DMS53 treated with DMSO at 0.1 percent for 48 hours (cell line): ENCODE measurements around the gene HHLA2.

ENCODE experiments used
- DNase-seq: peaks from one replicate; lab custom pipeline; 2025; ENCODE audit not compliant: unreplicated experiment; lab: John Stamatoyannopoulos, UW

HHLA2 gene

DNA sequence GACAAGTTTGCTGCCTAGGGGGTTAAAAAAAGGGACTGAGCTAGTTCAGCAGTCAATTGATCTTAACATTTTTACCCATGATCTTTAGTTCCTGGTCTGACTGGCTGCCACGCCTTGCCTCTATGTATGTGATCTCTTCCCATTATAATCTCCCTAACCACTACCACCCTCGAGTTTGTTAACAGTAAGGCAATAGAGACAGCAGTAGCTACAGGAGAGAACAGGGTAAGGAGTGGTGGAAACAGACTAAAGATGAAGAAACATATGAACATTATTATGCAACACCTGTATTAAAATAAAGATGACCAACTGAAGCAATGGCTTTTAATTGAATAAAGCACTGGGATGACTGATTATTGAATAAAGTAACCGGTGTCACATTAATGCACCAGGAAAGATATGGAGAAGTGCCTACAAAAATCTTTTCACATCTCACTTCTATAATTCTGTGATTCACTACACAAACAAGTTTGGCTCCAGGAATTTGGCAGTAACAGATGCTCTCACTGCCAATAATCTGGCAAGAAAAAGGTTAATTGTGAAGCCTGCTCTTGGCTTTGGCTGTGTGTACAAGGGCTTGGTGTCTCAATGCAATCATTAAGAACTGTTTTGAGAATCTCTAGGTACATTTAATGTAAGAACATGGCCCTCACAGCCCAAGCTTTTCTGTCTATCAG, 95.7 kb downstream of the HHLA2 start:
- DNase-seq, result no peak

GRCh38 chr3:108393128-108393900, 97.0 kb downstream of the HHLA2 start:
- no peak for DNase-seq

- no peak for DNase-seq
Measured at GRCh38 chr3:108394016-108394415, 97.7 kb downstream of the HHLA2 start.

DNA sequence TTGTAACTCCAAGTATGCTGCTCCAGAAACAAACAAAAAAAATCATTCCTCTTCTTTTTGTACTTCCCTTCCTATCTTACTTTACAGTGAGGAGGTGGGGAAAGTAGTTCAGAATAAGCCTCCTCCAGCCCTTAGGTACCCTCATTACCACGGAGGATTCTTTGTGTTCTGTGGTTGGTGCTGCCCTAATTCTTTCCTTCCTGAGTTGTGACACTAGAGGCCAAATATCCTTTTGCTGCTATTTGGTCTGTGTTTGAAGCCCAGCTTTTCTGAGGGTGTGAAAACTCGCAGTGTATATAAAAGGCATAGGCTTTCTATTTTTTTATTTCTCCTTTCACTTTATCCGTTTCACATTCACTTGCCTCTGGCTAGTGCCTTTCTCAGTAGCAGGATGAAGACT, 98.2 kb downstream of the HHLA2 start:
- DNase-seq, result no peak

DNA sequence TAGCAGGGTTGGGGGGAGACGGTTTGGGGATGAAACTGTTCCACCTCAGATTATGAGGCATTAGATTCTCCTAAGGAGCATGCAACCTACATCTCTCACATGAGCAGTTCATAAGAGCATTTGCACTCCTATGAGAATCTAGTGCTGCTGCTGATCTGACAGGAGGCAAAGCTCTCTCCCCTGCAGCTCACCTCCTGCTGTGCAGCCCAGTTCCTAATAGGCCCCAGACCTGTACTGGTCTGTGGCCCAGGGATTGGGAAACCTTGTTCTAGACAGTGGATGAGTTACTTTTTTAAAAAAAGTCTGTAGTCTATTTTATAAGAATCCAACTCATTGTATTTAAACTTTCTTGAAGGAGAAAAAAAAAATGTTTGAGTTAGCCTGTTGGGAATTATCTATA, 100.0 kb downstream of the HHLA2 start:
- DNase-seq, result no peak

- no peak for DNase-seq
Measured at GRCh38 chr3:108398510-108398909, 102.2 kb downstream of the HHLA2 start.

DNA sequence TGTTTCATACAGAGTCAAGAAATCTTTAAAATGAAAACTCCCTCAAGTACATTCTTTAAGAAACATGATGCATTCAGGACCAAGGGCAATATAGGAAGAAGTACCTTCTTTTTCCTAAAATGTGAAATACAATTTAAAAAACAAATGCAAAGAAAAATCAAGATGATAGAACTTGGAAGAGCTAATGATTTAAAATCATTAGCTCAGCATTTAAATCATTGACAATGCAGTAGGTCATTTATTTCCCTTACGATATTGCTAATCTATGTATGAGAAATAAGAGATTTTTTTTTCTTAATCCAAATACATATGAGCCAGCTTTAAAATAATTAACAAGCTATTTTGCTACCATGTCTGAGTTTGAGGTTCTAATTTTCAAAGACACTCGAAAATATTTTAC, 105.5 kb downstream of the HHLA2 start:
- no peak for DNase-seq

- DNase-seq, result no peak
Measured at GRCh38 chr3:108403198-108403597, 106.8 kb downstream of the HHLA2 start.

DNA sequence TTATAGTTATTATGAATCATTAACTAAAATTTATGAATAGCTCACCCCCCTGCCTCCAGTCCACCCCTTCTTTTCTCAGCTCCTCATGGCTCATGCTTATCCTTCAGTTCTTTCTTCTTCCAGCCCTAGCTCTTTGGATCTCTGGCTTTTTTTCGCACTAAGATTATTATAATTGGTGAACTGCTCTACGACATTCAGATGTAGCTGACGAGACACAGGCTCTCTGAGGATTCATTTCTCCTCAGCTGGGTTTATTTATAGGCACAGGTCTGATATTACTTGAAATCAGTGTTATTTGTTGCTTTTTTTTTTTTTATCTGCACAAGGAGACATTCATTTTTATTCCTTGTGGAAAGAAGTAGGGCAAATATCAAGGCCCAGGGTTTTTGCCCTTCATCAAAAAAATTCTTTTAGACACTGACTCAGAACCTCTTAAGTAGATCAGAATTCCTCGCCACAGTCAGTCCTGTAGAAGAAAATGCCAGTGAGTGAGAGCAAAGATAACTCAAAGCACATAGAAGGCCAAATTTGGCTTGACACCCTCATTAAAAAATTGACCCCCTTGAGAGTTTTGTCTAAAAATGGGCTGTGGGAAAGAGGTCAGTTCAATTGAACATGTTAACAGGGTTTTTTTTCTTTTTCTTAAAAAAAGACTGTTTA, 107.5 kb downstream of the HHLA2 start:
- no peak for DNase-seq

GRCh38 chr3:108404368-108404767, 108.0 kb downstream of the HHLA2 start:
- no peak for DNase-seq

DNA sequence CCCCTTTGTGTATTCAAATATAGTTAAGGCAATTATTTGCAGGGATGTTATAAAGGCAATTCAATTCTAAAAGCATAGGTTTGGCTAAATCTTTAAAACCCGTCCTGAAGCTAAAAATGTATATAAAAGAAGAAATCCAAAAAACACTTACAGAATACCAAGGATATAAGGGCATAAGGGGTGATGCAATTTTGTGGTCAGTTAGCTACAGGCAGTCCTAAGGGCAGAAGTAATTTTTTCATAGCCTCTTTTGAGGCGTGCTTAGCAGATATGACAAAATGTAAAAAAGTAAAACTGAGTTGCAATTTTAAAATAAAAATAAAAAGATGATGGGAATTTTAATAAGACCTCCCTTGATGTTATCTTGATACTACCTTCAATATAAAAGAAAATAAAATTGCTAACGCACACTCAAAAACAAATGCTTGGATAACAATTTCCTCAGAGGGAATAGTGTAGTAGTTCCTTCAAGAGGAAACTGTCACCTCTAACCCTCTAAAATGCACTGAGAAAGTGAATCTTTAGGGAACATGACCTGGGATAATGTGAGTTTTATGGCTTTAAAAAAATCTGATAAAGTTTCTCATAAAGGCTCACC, 109.8 kb downstream of the HHLA2 start:
- no peak for DNase-seq

- DNase-seq, result no peak
Measured at GRCh38 chr3:108406661-108407206, 110.4 kb downstream of the HHLA2 start.

- no peak for DNase-seq
Measured at GRCh38 chr3:108407886-108408285, 111.5 kb downstream of the HHLA2 start.

DNA sequence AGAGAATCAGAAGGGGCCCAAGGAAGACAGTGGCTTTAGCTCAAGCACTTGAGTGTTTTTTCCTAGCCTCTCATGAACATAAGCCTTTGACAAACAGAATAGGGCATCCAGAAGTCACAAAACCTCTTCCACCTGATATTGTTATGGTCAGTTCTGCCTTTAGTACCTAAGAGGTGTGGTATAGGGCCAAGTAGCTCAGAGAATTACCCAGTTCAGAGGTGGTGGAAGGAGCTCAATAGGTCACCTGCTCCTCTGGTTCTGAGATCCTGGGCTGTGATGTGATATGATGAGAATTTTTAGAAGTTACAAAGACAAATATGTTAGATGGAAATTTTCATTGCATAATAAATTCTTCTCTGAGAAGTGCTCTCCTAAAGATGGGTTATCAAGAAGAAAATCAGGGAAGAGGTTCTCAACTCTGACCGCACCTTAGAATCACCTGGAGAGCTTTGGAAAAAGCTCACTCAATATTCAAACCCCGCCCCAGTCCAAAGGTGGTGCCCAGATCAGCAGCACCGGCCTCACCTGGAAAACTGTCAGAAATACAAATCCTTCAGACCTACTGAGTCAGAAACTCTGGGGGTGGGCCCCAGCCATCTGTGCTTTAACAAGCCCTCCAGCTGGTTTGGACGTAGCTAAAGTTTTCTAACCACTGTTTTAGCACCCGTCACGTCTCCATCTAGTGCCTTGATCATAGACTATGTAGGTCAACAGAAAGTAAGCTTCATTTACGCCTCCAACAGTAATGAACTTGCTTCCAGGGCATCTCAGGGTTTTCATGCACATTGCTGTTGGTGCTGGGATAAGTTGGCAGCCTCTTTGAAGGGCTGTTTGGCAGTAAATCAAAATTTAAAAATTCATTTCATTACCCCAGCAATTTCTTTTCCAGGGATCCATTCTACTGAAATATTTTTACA, 112.8 kb downstream of the HHLA2 start:
- no peak for DNase-seq

- DNase-seq, result no peak
Measured at GRCh38 chr3:108409800-108410178, 113.4 kb downstream of the HHLA2 start.

GRCh38 chr3:108410531-108410984, 114.2 kb downstream of the HHLA2 start:
- no peak for DNase-seq

DNA sequence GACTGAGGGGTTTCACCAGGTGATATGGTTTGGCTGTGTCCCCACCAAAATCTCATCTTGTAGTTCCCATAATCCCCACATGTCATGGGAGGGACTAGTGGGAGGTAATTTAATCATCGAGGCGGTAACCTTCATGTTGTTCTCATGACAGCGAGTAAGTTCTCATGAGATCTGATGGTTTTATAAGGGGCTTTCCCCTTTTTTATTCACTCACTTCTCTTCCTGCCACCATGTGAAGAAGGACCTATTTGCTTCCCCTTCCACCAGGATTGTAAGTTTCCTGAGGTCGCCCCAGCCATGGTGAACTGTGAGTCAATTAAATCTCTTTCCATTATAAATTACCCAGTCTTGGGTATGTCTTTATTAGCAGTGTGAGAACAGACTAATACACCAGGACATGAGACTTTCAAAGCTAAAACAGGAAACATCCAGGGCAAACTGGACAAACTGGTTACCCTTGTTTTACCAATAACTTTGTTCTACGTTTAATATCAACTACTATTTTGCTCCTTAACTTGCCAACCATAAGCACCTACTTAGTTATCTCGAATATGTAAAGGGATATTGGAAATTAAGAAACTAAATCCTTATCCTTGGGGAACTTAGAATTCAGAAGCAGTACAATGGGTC, 115.9 kb downstream of the HHLA2 start:
- peak; percentile 28 for DNase-seq

GRCh38 chr3:108414007-108414406, 117.7 kb downstream of the HHLA2 start:
- no peak for DNase-seq

GRCh38 chr3:108415661-108416060, 119.3 kb downstream of the HHLA2 start:
- no peak for DNase-seq
